Omental fat pad (tissue), 4 donors: ENCODE data around the gene FBXW11. TPM values are rescaled to one million over a fixed set of nuclear protein-coding genes. Genes with fewer than 3 reads are reported as not detected.

Experiments
- ATAC-seq: fragments of 150-250 bp; one replicate; pipeline ENCODE4 v1.9.1; 2016; ENCODE audit warnings: mild to moderate bottlenecking, moderate library complexity; ENCODE audit not compliant: low FRiP score
- DNase-seq: peaks from one replicate; pipeline ENCODE4 v3.0.0-alpha.2; 2019; ENCODE audit warnings: low spot score
- total RNA-seq, 4 donors: library from RNA; depleted of rRNA; stranded (reverse); fragments of >200 nt; gene quantifications; one replicate each; pipeline ENCODE4 v1.1.0, GENCODE V29; 2016
- TF ChIP-seq, protein P1 (sequence below), 3 donors: fragments of 450-650 bp; IDR thresholded peaks; one replicate each; pipeline ENCODE4 v1.5.1; 2016 to 2017; ENCODE audit warnings: antibody characterized with exemption in 3 of 3, mild to moderate bottlenecking in 3 of 3, moderate library complexity in 2 of 3

Gene FBXW11
- total RNA-seq, 4 donors from 2014 or later, result 44.6 to 60.9 (median 55.7) TPM

DNA sequence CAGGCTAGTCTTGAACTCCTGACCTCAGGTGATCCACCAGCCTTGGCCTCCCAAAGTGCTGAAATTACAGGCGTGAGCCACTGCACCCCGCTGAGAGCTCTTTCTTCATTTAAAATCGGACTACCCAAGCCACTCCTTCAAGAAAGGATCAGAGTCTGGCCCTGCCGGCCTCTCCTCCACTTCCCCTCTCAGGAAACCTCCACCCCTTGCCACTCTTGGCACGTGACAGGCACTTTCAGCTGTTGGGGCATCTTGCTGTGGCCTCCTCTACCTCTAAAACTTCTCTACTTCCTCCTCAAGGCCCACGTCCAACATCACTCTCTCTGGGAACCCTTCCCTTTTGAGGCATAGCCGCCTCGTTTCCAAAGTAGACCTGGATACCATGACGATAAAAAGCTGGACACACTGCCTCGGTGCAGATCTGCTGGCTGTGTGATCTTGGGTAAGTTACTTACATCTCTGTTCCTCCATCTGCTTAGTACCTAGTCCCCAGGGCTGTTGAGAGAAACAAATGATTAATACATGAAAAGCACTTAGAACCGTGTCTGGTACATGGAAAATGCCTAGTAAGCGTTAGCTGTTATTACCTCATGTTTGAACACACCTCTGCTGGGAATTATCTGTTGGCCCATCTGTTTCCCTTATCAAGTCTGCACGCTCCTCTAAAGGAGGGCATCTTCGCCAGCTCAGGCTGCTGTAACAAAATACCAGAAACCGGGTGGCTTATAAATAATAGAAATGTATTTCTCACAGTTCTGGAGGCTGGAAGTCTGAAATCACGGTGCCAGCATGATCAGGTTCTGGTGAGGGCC, 165.5 kb downstream of the FBXW11 start:
- no peak for ATAC-seq
- TF ChIP-seq, protein P1, sequence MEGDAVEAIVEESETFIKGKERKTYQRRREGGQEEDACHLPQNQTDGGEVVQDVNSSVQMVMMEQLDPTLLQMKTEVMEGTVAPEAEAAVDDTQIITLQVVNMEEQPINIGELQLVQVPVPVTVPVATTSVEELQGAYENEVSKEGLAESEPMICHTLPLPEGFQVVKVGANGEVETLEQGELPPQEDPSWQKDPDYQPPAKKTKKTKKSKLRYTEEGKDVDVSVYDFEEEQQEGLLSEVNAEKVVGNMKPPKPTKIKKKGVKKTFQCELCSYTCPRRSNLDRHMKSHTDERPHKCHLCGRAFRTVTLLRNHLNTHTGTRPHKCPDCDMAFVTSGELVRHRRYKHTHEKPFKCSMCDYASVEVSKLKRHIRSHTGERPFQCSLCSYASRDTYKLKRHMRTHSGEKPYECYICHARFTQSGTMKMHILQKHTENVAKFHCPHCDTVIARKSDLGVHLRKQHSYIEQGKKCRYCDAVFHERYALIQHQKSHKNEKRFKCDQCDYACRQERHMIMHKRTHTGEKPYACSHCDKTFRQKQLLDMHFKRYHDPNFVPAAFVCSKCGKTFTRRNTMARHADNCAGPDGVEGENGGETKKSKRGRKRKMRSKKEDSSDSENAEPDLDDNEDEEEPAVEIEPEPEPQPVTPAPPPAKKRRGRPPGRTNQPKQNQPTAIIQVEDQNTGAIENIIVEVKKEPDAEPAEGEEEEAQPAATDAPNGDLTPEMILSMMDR (IDR thresholded peaks at IDR 0.05), result no peak
- DNase-seq, result no peak

GRCh38 chr5:171840066-171840465, 166.4 kb downstream of the FBXW11 start:
- TF ChIP-seq, protein P1 (IDR thresholded peaks at IDR 0.05), result no peak
- no peak for ATAC-seq
- no peak for DNase-seq

- TF ChIP-seq, protein P1 (IDR thresholded peaks at IDR 0.05), result no peak
- DNase-seq (no peak), ATAC-seq (no peak)
These were observed 167.3 kb downstream of the FBXW11 start for GRCh38 chr5:171839112-171839511.

GRCh38 chr5:171838066-171838465, 168.4 kb downstream of the FBXW11 start:
- no peak for DNase-seq
- TF ChIP-seq, protein P1 (IDR thresholded peaks at IDR 0.05), result no peak
- no peak for ATAC-seq

DNA sequence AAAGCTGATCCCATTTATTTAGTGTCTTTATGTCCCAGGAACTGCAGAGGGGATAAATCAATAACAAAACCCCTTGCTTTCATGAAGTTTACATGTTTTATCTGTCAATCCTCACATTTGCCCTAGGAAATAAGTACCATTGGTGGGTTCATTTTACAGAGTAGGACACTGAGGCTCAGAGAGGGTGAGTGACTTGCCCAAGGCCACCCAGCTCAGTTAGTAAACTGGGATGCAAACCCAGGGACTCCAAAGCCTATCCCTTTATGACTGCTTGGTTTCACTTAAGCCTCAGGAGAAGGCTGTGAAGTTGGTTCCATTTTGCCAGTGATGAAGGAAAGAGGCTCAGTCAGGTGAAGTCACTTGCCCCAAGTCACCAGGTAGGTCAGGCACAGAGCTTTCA, 168.9 kb downstream of the FBXW11 start:
- TF ChIP-seq, protein P1 (IDR thresholded peaks at IDR 0.05), result no peak

DNA sequence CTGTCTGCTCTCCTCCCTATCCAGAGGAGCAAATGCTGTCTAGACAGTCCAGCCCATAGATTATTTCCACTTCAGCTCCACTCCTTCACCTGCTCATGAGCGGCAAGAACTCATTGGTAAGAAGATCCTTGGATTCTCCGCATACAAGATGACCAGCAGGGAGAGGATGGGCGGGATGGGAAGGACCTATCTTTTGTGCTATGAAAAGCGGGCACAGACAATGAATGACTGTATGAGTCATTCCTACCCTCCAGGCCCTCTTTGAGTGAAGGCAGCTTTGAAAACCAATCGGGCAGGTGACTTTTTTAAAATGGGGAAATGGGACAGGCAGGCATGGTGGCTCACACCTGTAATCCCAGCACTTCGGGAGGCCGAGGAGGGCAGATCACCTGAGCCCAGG, 171.4 kb downstream of the FBXW11 start:
- DNase-seq (no peak), ATAC-seq (no peak)
- TF ChIP-seq, protein P1 (IDR thresholded peaks at IDR 0.05), result no peak

More for the DNA sequence above, 168.9 kb downstream of the FBXW11 start:
- ATAC-seq (no peak), DNase-seq (no peak)

DNA sequence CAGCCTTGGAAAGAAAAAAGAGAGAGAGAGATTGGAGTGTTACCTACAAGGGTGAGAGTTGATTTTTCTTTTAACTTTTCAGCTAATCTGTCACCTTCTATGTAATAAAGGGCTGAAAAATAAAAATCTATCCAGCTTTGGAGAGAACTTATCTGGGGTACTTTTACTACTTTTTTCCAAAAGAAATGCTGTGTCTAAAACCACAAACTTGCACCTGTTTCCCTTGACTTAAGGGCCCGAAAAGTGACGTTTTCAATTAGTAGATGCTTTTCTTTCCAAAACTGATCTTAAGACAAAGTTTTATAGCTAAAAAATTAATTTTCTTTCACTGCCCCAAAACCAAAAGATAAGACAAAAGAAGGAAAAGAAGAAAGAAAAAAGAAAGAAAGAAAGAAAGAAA, 172.0 kb downstream of the FBXW11 start:
- ATAC-seq (no peak), DNase-seq (no peak)
- TF ChIP-seq, protein P1 (IDR thresholded peaks at IDR 0.05), result no peak
